HEK293 (cell line): Measurements from ENCODE around the gene EMD.

Experiments
- EGR2 ChIP-seq: fragments of 450-650 bp; formaldehyde crosslinking; IDR thresholded peaks from 2 replicates; pipeline ENCODE4 v1.5.1; 2016; ENCODE audit warnings: low read depth, missing biosample characterization, missing genetic modification characterization
- GLIS2 ChIP-seq: fragments of 450-650 bp; formaldehyde crosslinking; IDR thresholded peaks from 2 replicates; pipeline ENCODE4 v1.5.1; 2016; ENCODE audit warnings: missing biosample characterization, missing genetic modification characterization
- KLF1 ChIP-seq: fragments of 450-650 bp; formaldehyde crosslinking; IDR thresholded peaks from 2 replicates; pipeline ENCODE4 v1.5.1; 2016; ENCODE audit warnings: missing biosample characterization, missing genetic modification characterization
- KLF10 ChIP-seq: fragments of 450-650 bp; IDR thresholded peaks from 2 replicates; pipeline ENCODE4 v1.5.1; 2018; ENCODE audit warnings: missing biosample characterization, mild to moderate bottlenecking, missing genetic modification characterization
- SCRT1 ChIP-seq: fragments of 450-650 bp; formaldehyde crosslinking; IDR thresholded peaks from 2 replicates; pipeline ENCODE4 v1.5.1; 2016; ENCODE audit warnings: missing biosample characterization, missing genetic modification characterization, borderline replicate concordance
- WT1 ChIP-seq: fragments of 450-650 bp; formaldehyde crosslinking; IDR thresholded peaks from 2 replicates; pipeline ENCODE4 v1.5.1; 2016; ENCODE audit warnings: missing biosample characterization, missing genetic modification characterization
- ZBTB48 ChIP-seq: fragments of 450-650 bp; formaldehyde crosslinking; IDR thresholded peaks from 2 replicates; pipeline ENCODE4 v1.5.1; 2016; ENCODE audit warnings: missing biosample characterization, missing genetic modification characterization
- ZBTB8A ChIP-seq: fragments of 450-650 bp; formaldehyde crosslinking; IDR thresholded peaks from 2 replicates; pipeline ENCODE4 v1.5.1; 2016; ENCODE audit warnings: missing biosample characterization, missing genetic modification characterization
- ZNF19 ChIP-seq: fragments of 450-650 bp; formaldehyde crosslinking; IDR thresholded peaks from 2 replicates; pipeline ENCODE4; 2016; ENCODE audit warnings: missing biosample characterization, missing genetic modification characterization, low read depth
- ZNF366 ChIP-seq: fragments of 450-650 bp; formaldehyde crosslinking; conservative IDR thresholded peaks from 2 replicates; pipeline ENCODE4 v1.5.1; 2016; ENCODE audit warnings: missing biosample characterization, missing genetic modification characterization
- ZNF555 ChIP-seq: fragments of 450-650 bp; formaldehyde crosslinking; conservative IDR thresholded peaks from 2 replicates; pipeline ENCODE4 v1.5.1; 2017; ENCODE audit warnings: missing biosample characterization, mild to moderate bottlenecking, missing genetic modification characterization, inconsistent platforms
- ZNF610 ChIP-seq: fragments of 450-650 bp; formaldehyde crosslinking; IDR thresholded peaks from 2 replicates; pipeline ENCODE4 v1.5.1; 2016; ENCODE audit warnings: missing biosample characterization, missing genetic modification characterization, borderline replicate concordance
- ZNF660 ChIP-seq: fragments of 450-650 bp; IDR thresholded peaks from 2 replicates; pipeline ENCODE4 v1.5.1; 2018; ENCODE audit warnings: missing biosample characterization, mild to moderate bottlenecking, missing genetic modification characterization
- ZNF76 ChIP-seq: fragments of 450-650 bp; formaldehyde crosslinking; IDR thresholded peaks from 2 replicates; pipeline ENCODE4; 2016; ENCODE audit warnings: low read depth, missing biosample characterization, missing genetic modification characterization, borderline replicate concordance
- TF ChIP-seq, protein P1 (sequence below): fragments of 450-650 bp; formaldehyde crosslinking; IDR thresholded peaks from 2 replicates; pipeline ENCODE4 v1.5.1; 2016; ENCODE audit warnings: missing biosample characterization, missing genetic modification characterization
- TF ChIP-seq, protein P2 (sequence below): fragments of 450-650 bp; formaldehyde crosslinking; IDR thresholded peaks from 2 replicates; pipeline ENCODE4 v1.5.1; 2016; ENCODE audit warnings: missing biosample characterization, missing genetic modification characterization
- TF ChIP-seq, protein P3 (sequence below): fragments of 450-650 bp; formaldehyde crosslinking; conservative IDR thresholded peaks from 2 replicates; pipeline ENCODE4 v1.5.1; 2016; ENCODE audit warnings: low read depth, missing biosample characterization, missing genetic modification characterization

Gene EMD

DNA sequence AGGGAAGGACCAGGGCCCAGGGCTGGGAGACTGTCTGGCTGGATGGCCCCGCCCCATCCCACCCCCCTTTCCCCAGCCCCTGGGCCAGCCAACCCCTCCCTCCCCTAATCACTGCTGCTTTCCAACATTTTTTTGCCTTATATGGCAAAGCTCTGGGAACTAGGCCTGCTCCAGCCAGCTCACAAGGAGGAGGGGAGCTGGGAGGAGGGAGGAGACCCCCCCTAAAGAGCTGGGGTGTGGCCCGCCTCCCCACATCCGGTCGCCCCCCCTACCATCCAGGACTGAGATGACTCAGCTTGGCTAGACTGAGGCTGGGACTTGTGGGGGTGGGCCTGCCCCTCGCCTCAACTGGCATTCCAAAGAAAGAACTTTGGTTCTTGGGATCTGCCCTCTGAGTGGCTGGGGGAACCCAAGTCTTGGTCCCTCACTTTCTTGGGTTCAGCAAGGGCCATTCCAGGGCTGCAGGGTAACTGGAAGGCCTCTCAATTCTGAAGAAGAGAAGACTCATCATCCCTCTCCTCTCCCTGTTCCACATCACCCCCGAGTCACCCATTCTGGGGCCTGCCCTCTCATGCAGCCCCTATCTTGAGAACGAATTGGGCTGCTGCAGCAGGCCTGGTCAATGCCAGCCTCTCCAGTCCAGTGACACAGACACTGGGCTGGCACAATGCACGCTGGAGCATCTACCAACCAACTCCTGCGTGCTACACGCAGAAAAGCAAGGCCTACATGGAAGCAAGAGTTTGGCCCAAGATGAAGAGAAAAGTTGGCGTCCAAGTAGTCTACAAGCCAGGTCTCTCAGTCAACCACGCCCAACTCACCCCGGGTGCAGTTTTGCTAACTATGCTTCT is 9.4 kb upstream of the EMD start (continued):
- TF ChIP-seq, protein P1, sequence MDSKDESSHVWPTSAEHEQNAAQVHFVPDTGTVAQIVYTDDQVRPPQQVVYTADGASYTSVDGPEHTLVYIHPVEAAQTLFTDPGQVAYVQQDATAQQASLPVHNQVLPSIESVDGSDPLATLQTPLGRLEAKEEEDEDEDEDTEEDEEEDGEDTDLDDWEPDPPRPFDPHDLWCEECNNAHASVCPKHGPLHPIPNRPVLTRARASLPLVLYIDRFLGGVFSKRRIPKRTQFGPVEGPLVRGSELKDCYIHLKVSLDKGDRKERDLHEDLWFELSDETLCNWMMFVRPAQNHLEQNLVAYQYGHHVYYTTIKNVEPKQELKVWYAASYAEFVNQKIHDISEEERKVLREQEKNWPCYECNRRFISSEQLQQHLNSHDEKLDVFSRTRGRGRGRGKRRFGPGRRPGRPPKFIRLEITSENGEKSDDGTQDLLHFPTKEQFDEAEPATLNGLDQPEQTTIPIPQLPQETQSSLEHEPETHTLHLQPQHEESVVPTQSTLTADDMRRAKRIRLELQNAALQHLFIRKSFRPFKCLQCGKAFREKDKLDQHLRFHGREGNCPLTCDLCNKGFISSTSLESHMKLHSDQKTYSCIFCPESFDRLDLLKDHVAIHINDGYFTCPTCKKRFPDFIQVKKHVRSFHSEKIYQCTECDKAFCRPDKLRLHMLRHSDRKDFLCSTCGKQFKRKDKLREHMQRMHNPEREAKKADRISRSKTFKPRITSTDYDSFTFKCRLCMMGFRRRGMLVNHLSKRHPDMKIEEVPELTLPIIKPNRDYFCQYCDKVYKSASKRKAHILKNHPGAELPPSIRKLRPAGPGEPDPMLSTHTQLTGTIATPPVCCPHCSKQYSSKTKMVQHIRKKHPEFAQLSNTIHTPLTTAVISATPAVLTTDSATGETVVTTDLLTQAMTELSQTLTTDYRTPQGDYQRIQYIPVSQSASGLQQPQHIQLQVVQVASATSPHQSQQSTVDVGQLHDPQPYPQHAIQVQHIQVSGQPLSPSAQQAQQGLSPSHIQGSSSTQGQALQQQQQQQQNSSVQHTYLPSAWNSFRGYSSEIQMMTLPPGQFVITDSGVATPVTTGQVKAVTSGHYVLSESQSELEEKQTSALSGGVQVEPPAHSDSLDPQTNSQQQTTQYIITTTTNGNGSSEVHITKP: peak; percentile 90
- TF ChIP-seq ZNF19 (tag by site-specific recombination): no peak
- TF ChIP-seq ZBTB48 (tag by site-specific recombination): no peak
- TF ChIP-seq WT1 (tag by site-specific recombination): peak; percentile 75
- TF ChIP-seq ZNF555 (tag by site-specific recombination): no peak
- TF ChIP-seq ZNF610: no peak
- TF ChIP-seq GLIS2: peak; percentile 88
- peak; percentile 48; the same call in 1 of the 2 replicates for TF ChIP-seq ZBTB8A (tag by site-specific recombination)
- peak; percentile 30; the same call in 1 of the 2 replicates for TF ChIP-seq EGR2 (tag by site-specific recombination)
- TF ChIP-seq, protein P2, sequence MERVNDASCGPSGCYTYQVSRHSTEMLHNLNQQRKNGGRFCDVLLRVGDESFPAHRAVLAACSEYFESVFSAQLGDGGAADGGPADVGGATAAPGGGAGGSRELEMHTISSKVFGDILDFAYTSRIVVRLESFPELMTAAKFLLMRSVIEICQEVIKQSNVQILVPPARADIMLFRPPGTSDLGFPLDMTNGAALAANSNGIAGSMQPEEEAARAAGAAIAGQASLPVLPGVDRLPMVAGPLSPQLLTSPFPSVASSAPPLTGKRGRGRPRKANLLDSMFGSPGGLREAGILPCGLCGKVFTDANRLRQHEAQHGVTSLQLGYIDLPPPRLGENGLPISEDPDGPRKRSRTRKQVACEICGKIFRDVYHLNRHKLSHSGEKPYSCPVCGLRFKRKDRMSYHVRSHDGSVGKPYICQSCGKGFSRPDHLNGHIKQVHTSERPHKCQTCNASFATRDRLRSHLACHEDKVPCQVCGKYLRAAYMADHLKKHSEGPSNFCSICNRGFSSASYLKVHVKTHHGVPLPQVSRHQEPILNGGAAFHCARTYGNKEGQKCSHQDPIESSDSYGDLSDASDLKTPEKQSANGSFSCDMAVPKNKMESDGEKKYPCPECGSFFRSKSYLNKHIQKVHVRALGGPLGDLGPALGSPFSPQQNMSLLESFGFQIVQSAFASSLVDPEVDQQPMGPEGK (tag by site-specific recombination): peak; percentile 85
- TF ChIP-seq KLF1: peak; percentile 88
- TF ChIP-seq ZNF76 (tag by site-specific recombination): 0 out of 2 replicates have a peak, but pooled peaks have one; percentile 20
- TF ChIP-seq, protein P3, sequence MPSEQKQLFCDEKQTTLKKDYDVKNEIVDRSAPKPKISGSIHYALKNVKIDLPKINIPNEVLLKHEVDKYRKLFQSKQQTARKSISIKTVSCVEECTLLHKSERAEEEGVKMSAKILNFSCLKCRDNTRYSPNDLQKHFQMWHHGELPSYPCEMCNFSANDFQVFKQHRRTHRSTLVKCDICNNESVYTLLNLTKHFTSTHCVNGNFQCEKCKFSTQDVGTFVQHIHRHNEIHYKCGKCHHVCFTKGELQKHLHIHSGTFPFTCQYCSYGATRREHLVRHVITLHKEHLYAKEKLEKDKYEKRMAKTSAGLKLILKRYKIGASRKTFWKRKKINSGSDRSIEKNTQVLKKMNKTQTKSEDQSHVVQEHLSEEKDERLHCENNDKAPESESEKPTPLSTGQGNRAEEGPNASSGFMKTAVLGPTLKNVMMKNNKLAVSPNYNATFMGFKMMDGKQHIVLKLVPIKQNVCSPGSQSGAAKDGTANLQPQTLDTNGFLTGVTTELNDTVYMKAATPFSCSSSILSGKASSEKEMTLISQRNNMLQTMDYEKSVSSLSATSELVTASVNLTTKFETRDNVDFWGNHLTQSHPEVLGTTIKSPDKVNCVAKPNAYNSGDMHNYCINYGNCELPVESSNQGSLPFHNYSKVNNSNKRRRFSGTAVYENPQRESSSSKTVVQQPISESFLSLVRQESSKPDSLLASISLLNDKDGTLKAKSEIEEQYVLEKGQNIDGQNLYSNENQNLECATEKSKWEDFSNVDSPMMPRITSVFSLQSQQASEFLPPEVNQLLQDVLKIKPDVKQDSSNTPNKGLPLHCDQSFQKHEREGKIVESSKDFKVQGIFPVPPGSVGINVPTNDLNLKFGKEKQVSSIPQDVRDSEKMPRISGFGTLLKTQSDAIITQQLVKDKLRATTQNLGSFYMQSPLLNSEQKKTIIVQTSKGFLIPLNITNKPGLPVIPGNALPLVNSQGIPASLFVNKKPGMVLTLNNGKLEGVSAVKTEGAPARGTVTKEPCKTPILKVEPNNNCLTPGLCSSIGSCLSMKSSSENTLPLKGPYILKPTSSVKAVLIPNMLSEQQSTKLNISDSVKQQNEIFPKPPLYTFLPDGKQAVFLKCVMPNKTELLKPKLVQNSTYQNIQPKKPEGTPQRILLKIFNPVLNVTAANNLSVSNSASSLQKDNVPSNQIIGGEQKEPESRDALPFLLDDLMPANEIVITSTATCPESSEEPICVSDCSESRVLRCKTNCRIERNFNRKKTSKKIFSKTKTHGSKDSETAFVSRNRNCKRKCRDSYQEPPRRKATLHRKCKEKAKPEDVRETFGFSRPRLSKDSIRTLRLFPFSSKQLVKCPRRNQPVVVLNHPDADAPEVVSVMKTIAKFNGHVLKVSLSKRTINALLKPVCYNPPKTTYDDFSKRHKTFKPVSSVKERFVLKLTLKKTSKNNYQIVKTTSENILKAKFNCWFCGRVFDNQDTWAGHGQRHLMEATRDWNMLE (tag by site-specific recombination): no peak
- TF ChIP-seq ZNF660: 0 out of 2 replicates have a peak, but pooled peaks have one; percentile 30
- peak; percentile 88 for TF ChIP-seq KLF10 (tag by site-specific recombination)
- peak; percentile 35 for TF ChIP-seq ZNF366
- TF ChIP-seq SCRT1 (tag by site-specific recombination): no peak
- TF ChIP-seq, all 188 proteins: peak for 27
